Neutrophil (primary cell): ENCODE measurements around the gene BAIAP3.

Experiments
- H3K27ac ChIP-seq: fragments of 200-600 bp; sonication (generic); 2 replicates; pipeline ENCODE4 v1.5.1; 2016; ENCODE audit warnings: mild to moderate bottlenecking, moderate library complexity
- H3K27me3 ChIP-seq: fragments of 200-600 bp; sonication (generic); 2 replicates; pipeline ENCODE4 v1.6.0; 2016; ENCODE audit warnings: mild to moderate bottlenecking
- H3K36me3 ChIP-seq: fragments of 200-600 bp; sonication (generic); 2 replicates; pipeline ENCODE4 v1.5.1; 2017
- H3K4me1 ChIP-seq, 2 experiments: fragments of 200-600 bp in 1 of 2; sonication (generic) in 1 of 2; 1 replicate in 1 of 2; 2 replicates in 1 of 2; pipeline versions ENCODE4 v1.5.1 to v1.6.1; 2013 to 2016; ENCODE audit warnings: low read depth in 1 of 2, low read length in 1 of 2, mild to moderate bottlenecking in 1 of 2, moderate library complexity in 1 of 2; ENCODE audit not compliant: control insufficient read depth in 1 of 2, insufficient read depth in 1 of 2
- H3K4me3 ChIP-seq, 2 experiments: fragments of 200-600 bp in 1 of 2; sonication (generic) in 1 of 2; 1 replicate in 1 of 2; 2 replicates in 1 of 2; pipeline ENCODE4 v1.5.1; 2013 to 2016; ENCODE audit warnings: low read depth in 1 of 2, low read length in 1 of 2, mild to moderate bottlenecking in 1 of 2, moderate library complexity in 1 of 2
- H3K9me3 ChIP-seq: fragments of 200-600 bp; sonication (generic); 2 replicates; pipeline ENCODE4 v1.5.1; 2016
- CTCF ChIP-seq: fragments of 200-600 bp; sonication (generic); IDR thresholded peaks from 2 replicates; pipeline ENCODE4 v1.5.1; 2016; ENCODE audit warnings: antibody characterized with exemption

Gene BAIAP3

GRCh38 chr16:1349951-1350350 is 16.5 kb downstream of the BAIAP3 start:
- TF ChIP-seq CTCF: no peak
- Histone ChIP-seq H3K9me3 (no peaks in the 10 kb centered on the region), H3K4me1 (peaks cover 24 to 26% of the 10 kb centered on the region in 2 experiments), H3K36me3 (peaks cover 34% of the 10 kb centered on the region), H3K4me3 (no peak overlapping the region), H3K27me3 (peaks cover 3% of the 10 kb centered on the region), H3K27ac (no peak overlapping the region)

DNA sequence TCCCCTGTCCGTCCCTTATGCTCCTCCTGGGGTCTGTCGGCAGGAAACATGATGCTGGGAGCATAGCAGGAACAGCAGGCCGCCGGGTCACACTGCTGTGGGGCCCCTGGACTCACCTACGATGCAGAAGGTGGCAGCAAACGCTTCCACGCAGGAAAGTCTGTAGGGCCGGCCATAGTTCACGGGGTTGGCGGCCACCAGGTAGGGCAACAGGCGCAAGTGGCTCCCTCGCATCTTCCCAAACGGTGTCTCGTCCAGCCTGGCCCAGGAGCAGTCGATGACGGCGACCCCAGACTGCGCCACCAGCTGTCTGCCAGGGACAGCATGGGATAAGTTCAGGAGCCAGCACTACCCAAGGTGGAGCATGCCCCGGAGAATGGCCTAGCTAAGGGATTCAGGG is 17.2 kb downstream of the BAIAP3 start:
- no peak for TF ChIP-seq CTCF
- Histone ChIP-seq H3K4me1 (peaks cover 24 to 26% of the 10 kb centered on the region in 2 experiments), H3K27ac (peak overlapping the region; percentile 87)

DNA sequence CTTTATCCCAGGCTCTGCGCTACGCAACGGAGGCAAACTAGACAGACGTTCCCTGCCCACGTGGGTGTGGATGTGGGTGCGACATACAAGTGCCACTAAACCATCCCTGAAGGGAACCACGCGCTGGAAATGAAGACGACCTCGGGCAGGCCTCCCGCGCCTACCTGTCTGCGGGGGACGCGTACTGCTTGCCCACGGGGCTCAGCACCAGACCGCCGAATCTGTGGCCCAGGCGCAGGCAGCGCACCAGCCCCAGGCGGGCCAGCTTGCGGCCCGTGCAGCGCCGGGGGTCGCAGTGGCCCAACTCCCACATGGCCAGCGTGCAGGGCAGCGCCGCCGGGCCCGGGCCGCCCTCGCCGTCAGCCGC is 17.8 kb downstream of the BAIAP3 start:
- Histone ChIP-seq H3K4me3 (peak overlapping the region; percentile 88 to 94), H3K9me3 (no peaks in the 10 kb centered on the region), H3K4me1 (peaks cover 24 to 26% of the 10 kb centered on the region in 2 experiments), H3K27ac (peak overlapping the region; percentile 87), H3K27me3 (no peaks in the 10 kb centered on the region), H3K36me3 (peaks cover 34% of the 10 kb centered on the region)
- no peak for TF ChIP-seq CTCF

More for the DNA sequence above, 17.2 kb downstream of the BAIAP3 start:
- Histone ChIP-seq H3K9me3 (no peaks in the 10 kb centered on the region), H3K4me3 (peak overlapping the region; percentile 88 to 94), H3K36me3 (peaks cover 34% of the 10 kb centered on the region), H3K27me3 (peaks cover 2% of the 10 kb centered on the region)

DNA sequence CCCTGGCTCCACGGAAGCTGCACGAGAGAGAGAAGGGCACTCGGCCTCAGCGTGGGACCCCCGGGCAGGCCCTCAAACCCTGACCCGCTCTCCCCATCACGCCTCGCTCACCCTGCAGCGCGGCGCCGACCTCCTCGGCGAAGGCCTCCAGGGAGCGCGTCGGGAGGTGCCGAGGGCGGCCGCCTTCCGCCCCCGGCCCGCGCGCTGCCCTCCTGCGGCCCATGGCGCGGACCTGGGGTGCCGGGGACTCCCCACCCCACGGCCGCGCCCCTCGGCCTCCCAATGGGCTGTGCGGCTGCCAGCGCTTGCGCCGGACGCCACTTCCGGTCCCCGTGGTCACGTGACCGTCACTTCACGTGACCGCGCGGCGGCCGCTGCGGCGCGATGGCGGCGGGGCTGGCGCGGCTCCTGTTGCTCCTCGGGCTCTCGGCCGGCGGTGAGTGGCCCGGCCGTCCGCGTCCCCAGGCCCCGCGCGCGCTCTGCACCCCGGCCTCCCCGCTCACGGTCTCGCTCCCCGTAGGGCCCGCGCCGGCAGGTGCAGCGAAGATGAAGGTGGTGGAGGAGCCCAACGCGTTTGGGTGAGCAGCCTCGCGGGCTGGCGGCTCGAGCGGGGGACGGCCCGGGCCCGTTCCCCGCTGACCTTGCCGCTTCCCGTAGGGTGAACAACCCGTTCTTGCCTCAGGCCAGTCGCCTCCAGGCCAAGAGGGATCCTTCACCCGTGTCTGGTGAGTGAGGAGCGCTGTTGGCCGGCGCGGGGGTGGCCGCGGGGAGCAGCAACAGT is 18.3 kb downstream of the BAIAP3 start, which contains the start of the genes GNPTG and TSR3:
Gene GNPTG (plus strand): TSS at position 350 of the 781 bp plus-strand sequence. CDS start 35 bp downstream, at position 385.
Gene TSR3 (minus strand): TSS at position 297 of the 781 bp plus-strand sequence. CDS start 74 bp downstream, at position 223.
- Histone ChIP-seq H3K4me3 (peak within 1 kb of the TSS; percentile 88 to 94), H3K27ac (peak within 1 kb of the TSS; percentile 87), H3K36me3 (peaks cover 34% of the 10 kb centered on the region), H3K9me3 (no peaks in the 10 kb centered on the region), H3K27me3 (no peaks in the 10 kb centered on the region), H3K4me1 (peaks cover 24 to 26% of the 10 kb centered on the region in 2 experiments)
- TF ChIP-seq CTCF: peak; percentile 33

DNA sequence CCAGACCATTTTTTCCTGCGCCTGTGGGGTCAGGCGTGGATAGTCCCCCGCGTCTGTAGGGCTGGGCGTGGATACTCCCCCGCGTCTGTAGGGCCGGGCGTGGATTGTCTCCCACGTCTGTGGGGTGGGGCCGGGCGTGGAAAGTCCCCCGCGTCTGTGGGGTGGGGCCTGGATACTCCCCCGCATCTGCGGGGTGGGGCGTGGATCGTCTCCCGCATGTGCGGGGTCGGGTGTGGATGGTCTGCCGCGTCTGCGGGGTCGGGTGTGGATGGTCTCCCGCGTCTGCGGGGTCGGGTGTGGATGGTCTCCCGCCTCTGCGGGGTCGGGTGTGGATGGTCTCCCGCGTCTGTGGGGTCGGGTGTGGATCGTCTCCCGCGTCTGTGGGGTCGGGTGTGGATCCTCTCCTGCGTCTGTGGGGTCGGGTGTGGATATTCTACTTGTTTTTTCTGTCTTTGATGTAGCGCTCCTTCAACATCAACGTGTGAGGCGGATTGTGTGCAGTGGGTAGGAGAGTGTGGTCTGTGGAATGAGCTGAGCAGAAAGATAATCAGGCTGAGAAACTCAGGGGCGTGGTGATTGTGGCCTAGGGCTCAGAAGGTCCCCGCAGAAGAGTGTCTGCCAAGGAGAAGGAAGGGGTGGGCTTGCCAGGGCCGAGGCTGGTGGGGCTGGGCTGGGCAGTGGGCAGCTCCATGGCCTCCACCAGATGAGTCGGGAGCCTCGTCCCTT is 21.5 kb downstream of the BAIAP3 start:
- H3K4me3 ChIP-seq: no peak overlapping the region
- H3K27me3 ChIP-seq: no peaks in the 10 kb centered on the region
- H3K36me3 ChIP-seq: peaks cover 29% of the 10 kb centered on the region
- H3K9me3 ChIP-seq: no peaks in the 10 kb centered on the region
- no peak overlapping the region for H3K27ac ChIP-seq
- TF ChIP-seq CTCF: no peak
- H3K4me1 ChIP-seq: peaks cover 24 to 26% of the 10 kb centered on the region in 2 experiments
